ENCODE measurements around the gene BST2. TPM values are rescaled to one million over a fixed set of nuclear protein-coding genes. Genes with fewer than 3 reads are reported as not detected.

BST2 gene
- polyA plus RNA-seq, 1 experiment = 6.4 TPM

DNA sequence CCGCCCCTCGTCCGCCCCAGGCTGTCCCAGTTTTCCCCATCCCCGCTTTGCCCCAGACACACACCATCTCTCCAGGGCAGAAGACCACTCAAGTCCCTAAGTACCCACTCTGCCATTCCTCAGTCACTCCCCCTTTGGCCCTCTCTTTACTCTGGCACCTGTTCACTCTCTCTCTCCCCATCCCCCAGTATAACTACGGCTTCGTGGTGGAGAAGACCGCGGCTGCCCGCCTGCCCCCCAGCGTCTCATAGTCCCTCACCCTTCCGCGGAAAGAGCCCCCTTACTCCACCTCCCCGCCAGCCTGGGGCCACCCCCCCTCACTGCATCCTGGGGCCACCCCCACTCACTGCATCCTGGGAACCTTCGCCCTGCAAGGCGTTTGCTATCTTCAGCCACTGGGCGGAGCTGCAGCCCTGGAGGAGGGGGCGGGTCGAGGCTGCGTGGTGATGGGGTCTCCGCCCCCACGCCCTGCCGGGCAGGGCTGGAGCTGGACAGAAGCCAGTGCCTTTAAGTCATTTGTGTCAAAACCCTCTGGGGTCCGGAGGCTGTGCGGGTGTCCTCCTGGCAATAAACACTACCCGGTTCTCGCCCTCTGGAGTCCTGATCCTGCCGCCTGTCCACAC lies 19.4 kb upstream of the BST2 start:
- TF ChIP-seq, protein P1, sequence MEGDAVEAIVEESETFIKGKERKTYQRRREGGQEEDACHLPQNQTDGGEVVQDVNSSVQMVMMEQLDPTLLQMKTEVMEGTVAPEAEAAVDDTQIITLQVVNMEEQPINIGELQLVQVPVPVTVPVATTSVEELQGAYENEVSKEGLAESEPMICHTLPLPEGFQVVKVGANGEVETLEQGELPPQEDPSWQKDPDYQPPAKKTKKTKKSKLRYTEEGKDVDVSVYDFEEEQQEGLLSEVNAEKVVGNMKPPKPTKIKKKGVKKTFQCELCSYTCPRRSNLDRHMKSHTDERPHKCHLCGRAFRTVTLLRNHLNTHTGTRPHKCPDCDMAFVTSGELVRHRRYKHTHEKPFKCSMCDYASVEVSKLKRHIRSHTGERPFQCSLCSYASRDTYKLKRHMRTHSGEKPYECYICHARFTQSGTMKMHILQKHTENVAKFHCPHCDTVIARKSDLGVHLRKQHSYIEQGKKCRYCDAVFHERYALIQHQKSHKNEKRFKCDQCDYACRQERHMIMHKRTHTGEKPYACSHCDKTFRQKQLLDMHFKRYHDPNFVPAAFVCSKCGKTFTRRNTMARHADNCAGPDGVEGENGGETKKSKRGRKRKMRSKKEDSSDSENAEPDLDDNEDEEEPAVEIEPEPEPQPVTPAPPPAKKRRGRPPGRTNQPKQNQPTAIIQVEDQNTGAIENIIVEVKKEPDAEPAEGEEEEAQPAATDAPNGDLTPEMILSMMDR (IDR thresholded peaks at IDR 0.05; ENCODE audit: insufficient read depth, low read depth, low read length) = peak; percentile 61
- no peak for DNase-seq (ENCODE audit: low read depth)
- no peaks in the 10 kb centered on the region for H3K27me3 ChIP-seq (ENCODE audit: control insufficient read depth, insufficient read depth, low read length)
- CTCF ChIA-PET = no interaction called here
- H3K36me3 ChIP-seq (ENCODE audit: control insufficient read depth, insufficient read depth, low read length) = peaks cover 5% of the 10 kb centered on the region
- no peak overlapping the region for H3K4me3 ChIP-seq (ENCODE audit: low read depth, low read length)
- POLR2A ChIA-PET = no interaction called here

DNA sequence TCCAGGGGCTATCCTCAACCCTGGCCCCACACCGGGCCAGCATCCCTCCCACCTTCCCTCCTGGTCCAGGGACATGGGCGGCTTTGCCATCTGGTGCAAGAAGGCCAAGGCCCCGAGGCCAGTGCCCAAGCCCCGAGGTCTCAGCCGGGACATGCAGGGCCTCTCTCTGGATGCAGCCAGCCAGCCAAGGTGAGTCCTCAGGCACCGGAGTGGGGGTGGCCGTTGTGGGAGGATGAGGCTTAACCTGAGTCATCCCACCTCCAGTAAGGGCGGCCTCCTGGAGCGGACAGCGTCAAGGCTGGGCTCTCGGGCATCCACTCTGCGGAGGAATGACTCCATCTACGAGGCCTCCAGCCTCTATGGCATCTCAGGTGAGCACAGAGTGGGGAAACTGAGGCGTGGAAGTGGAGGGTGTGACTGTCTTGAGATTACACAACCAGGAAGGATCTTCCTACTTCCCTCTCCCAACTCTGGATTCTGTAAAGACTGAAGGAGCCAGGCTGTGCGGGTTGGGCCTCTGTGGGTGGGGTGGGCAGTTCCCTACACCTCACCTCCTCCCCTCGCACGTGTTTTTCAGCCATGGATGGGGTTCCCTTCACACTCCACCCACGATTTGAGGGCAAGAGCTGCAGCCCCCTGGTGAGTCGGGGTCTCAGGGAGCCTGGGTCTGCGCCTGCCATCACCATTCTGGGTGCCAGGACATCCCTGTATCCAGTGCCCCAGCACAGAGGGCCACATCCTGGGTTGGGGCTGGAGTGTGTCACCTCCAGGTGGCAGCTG lies 18.2 kb upstream of the BST2 start:
- no peak overlapping the region for H3K4me3 ChIP-seq (ENCODE audit: low read depth, low read length)
- ChIA-PET POLR2A (interaction anchor here (0.5 kb wide), 1 partner anchor 9 kb away, joined by 3 read pairs; no protein-coding TSS in a partner anchor), CTCF (interaction anchor here (0.5 kb wide), 1 partner anchor 353 kb away, joined by 5 read pairs; no protein-coding TSS in a partner anchor)
- TF ChIP-seq, protein P1 (IDR thresholded peaks at IDR 0.05; ENCODE audit: insufficient read depth, low read depth, low read length) = no peak
- no peak for DNase-seq (ENCODE audit: low read depth)
- H3K36me3 ChIP-seq (ENCODE audit: control insufficient read depth, insufficient read depth, low read length) = peaks cover 5% of the 10 kb centered on the region
- no peaks in the 10 kb centered on the region for H3K27me3 ChIP-seq (ENCODE audit: control insufficient read depth, insufficient read depth, low read length)

GRCh38 chr19:17421942-17422341 lies 16.5 kb upstream of the BST2 start:
- H3K27me3 ChIP-seq (ENCODE audit: control insufficient read depth, insufficient read depth, low read length) = no peaks in the 10 kb centered on the region
- POLR2A ChIA-PET = no interaction called here
- peaks cover 5% of the 10 kb centered on the region for H3K36me3 ChIP-seq (ENCODE audit: control insufficient read depth, insufficient read depth, low read length)
- no peak for DNase-seq (ENCODE audit: low read depth)
- CTCF ChIA-PET = no interaction called here
- H3K4me3 ChIP-seq (ENCODE audit: low read depth, low read length) = no peak overlapping the region
- TF ChIP-seq, protein P1 (IDR thresholded peaks at IDR 0.05; ENCODE audit: insufficient read depth, low read depth, low read length) = no peak

- no peak for DNase-seq (ENCODE audit: low read depth)
- Histone ChIP-seq H3K27me3 (ENCODE audit: control insufficient read depth, insufficient read depth, low read length) (no peaks in the 10 kb centered on the region), H3K4me3 (ENCODE audit: low read depth, low read length) (peak overlapping the region; percentile 91), H3K36me3 (ENCODE audit: control insufficient read depth, insufficient read depth, low read length) (peaks cover 5% of the 10 kb centered on the region)
- CTCF ChIA-PET = interaction anchor here (1.0 kb wide), 1 partner anchor 34 kb away, joined by 3 read pairs; no protein-coding TSS in a partner anchor
- POLR2A ChIA-PET = interaction anchor here (0.5 kb wide), 1 partner anchor 619 kb away, joined by 3 read pairs; no protein-coding TSS in a partner anchor
- TF ChIP-seq, protein P1 (IDR thresholded peaks at IDR 0.05; ENCODE audit: insufficient read depth, low read depth, low read length) = peak; percentile 24; the same call in 1 of the 2 replicates
Measured at GRCh38 chr19:17420475-17420924, 15.1 kb upstream of the BST2 start.

Measured in BJ (cell line).